ENCODE measurements around the gene GPSM1.

The GPSM1 gene

DNA sequence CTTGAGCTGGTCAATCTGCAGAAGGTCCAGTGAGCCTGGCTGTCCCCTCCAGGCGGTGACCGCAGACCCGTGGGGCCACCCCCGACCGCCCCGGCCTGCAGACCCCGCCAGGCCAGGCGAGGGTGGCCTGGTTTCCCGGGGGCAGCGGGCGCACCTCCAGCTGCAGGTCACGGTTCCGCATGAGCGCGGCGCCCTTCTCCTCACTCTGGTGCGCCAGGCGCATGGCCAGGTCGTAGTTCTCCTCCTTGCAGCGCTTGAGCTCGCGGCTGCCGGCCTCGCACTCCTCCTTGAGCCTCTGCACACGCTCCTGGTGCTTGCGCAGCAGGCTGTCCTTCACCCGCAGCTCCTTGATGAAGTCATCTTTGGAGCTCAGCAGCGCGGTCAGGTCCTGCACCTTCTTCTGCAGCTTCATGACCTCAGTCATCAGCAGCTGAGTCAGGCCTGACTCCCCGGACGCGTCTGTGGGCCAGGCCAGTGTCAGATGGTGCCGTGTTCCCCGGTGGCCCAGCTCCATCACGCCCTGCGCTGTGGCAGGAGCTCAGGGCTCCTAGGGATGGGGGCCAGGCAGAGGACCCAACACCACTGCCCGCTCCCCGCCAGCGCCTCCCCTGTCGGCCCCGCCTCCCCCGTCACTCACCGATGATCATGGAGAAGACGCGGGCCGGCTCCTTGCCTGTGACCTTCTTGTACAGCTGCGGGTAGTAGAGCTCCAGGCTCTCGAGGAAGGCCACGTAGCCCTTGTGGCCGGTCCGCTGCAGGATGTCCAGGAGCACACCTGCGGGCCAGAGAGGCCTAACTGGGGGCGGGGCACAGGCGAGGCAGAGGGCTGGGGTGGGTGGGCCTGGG is 43.6 kb downstream of the GPSM1 start:
- no peak for DNase-seq

DNA sequence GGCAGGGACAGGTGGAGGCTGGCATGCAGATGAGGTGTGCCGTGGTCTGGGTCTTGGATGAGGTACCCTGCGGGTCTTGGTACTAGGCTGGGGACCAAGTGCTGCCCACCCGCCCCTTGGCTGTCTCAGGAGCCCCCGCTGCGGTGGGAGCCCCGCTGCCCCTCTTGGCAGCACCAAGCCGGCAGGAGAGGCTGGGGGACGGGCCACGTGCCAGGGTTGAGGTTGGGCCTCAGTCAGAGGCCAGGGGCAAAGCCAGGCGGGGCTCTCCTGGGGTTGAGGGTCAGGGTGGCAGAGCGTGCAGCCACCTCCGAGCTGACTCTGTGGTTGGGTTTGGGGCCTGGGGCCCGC is 44.2 kb downstream of the GPSM1 start:
- DNase-seq = no peak

DNA sequence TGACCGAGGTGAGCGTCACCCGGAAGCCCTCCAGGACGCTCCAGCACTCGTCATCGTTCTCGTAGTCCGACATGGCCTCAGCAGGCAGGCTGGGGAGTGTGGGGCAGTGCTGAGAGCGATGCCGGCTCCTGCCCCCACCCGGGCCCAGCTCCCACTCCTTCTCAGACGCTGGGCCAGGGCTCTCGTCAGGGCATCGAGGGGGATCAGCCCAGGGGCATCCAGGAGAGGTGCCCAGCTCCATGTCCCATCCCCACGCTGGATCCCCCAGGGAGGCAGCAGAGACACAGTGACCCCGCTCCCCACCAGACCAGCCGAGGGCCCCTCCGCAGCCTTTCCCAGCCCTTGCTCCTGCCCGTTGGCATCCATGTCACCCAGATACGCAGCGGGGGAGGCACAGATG is 44.7 kb downstream of the GPSM1 start:
- no peak for DNase-seq

DNA sequence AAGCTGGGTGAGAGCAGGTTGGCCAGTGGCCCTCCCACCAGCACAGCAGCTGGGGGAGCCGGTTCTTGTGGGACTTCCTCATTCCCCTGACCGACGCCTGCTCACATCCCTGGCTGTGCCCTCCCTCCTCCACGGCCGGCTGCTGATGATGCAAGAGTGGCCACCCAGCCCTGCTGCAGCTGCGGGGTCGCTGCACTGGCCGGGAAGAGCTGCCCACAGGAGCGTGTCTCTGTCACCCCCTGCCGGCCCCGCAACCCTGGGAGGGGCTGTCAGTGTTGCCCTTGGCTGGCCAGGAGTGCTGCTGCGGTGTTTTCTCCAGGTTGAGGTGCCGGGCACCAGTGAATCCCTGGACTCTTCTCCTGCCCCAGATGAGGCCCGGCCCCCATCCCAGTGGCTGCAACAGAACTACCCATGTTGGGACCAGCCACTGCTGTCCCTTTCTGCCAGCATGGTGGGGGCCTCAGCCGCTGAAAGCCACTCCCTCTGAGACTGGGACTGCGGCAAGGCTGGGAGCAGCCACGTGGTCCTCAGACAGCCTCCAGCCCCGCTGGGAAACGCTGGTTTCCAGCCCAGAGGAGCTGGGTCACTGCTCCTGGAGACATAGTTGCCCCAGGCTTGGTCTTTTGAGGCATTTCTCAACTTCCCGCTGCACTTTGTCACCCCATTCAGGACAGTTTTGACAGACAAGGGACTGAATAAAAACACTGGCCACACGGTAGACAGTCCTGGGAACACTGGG is 45.4 kb downstream of the GPSM1 start:
- DNase-seq = peak in 15 of 58 donors; percentile 13 to 45 (median 28)

DNA sequence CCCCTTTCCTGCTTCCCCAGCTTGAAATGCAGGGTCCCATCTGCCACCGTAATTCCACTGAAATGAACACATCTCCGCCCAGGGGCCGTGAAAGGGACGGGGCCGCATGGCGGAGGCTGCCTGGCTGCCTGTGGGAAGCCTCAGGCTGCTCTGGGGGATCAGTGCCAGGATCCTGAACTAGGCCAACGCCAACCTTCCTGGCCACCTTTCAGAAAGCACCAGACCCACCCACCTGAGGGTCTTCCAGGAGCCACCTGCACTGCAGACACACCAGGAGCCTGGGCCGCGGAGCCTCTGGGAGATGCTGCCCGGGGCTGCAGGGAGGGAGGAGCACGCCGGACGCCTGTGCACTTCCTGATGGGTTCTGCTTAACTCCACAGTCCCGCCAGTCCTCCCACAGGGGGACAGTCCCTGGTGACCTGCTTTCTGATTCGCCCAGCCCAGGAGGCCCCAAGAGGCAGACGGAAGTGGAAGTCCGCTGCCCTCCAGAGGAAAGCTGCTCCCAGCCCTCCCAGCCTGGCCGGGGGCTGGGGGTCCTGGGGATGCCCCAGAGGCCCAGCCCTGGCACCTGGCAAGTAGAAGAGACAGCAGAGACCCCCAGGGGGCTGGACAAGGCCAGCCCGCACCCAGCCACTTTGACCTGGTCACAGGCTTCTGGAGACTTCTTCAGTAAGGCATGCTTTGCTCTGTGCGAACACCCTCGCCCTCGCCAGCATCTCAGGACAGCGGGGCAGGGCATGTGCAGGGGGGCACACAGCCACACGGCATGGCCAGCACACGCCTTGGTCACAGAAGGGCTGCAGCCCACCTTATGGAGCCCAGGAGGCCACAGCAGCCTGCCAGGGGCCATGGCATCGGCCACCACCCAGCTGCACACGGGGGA is 46.2 kb downstream of the GPSM1 start, which contains the start of gene CARD9:
Gene CARD9, minus strand, starts transcription at position 370 of the 883 bp plus-strand sequence. CDS start 1,591 bp downstream, outside the sequence.
- peak in 22 of 58 donors; percentile 9 to 52 (median 32) for DNase-seq

DNA sequence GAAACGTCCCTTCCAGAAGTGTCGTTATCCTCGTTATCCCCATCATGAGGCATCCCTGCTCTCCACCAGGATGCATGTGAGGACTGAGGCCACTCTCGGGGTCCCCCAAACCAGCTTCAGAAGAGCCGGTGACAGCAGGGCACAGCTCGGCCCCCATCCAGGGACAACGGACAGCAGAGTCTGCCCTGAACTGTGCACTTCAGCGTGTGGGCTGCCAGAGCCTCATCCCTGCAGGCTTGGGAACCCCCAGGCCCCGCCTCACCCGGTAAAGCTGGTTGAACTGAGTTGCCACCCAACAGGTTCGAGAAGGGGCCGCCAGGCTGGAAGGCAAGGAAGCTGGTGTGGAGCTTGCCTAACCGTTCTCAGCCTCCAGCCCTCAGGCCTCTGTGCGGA is 46.8 kb downstream of the GPSM1 start:
- DNase-seq = no peak

DNA sequence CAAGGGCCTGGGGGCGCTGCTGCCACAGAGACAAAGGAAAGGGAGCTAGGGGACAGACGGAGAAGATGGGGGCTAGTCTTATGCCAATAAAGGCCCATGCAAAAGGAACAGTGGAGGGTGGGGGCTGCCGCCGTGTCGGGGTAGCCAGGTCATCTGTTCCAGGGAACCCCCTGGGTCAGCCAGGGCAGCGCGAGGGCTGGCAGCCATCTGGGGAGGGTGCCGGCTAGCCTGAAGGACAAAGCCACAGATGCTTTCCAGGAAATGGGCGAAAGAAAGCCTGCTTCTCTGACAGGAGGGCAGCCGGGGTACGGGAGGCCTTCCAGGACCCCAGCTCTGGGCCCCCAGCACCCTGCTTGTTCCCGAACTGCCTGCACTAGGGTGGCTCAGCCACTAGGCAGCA is 47.8 kb downstream of the GPSM1 start:
- DNase-seq = no peak

DNA sequence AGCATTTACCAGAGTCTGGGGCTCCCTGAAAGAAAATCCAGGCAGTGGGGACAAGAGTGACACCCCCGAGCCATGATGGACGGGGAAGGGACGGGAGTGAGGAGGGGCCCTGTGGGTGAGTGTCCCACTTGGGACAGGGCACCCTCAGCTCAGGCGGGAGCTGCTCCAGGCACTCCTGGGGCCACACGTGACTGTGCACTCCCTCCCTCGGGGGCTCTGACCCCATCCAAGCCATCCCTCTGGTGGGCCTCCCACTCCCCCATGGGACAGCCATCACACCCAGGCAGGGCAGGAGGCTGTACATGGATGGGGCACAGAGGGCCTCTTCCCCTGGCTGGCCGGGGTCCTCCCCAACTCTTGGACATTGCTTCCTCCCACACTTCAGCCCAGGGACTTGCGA is 49.1 kb downstream of the GPSM1 start:
- DNase-seq = no peak

DNA sequence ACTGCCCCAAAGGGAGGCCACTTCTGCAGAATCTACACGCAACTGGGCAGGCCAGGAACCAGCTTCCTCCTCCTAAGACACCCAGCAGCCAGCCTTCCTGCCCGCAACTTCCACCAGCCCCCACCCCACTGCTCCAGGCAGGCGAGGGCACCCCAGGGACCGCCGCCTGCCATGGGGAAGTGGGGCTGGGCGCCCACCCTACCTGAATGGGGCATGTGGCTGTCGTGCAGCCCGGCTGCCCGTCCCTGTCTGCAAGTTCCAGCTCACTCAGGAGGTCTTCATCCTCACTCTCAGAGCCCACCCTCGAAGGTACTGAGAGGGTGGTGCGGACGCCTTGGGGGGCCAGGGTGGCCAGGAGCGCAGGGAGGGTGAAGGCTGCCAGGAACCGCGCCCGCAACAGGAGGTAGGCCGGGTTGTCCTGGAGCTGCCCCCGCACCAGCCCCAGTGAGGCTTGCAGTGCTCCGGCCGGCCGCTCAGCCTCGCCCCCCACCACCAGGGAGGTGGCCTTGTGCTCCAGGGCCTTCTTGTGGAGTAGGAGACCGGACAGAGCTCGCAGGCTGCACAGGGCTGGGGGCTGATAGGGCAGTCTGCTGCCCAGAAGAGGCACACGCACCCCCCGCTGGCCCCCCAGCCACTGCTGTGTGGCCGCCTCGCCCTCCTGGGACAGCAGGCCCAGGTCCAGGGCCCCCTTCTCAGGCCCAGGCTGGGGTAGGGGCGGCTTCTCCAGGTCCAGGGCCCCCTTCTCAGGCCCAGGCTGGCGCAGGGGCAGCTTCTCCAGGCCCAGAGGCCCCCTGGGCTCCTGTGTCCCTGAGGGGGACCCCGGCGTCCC is 50.2 kb downstream of the GPSM1 start:
- DNase-seq = no peak

DNA sequence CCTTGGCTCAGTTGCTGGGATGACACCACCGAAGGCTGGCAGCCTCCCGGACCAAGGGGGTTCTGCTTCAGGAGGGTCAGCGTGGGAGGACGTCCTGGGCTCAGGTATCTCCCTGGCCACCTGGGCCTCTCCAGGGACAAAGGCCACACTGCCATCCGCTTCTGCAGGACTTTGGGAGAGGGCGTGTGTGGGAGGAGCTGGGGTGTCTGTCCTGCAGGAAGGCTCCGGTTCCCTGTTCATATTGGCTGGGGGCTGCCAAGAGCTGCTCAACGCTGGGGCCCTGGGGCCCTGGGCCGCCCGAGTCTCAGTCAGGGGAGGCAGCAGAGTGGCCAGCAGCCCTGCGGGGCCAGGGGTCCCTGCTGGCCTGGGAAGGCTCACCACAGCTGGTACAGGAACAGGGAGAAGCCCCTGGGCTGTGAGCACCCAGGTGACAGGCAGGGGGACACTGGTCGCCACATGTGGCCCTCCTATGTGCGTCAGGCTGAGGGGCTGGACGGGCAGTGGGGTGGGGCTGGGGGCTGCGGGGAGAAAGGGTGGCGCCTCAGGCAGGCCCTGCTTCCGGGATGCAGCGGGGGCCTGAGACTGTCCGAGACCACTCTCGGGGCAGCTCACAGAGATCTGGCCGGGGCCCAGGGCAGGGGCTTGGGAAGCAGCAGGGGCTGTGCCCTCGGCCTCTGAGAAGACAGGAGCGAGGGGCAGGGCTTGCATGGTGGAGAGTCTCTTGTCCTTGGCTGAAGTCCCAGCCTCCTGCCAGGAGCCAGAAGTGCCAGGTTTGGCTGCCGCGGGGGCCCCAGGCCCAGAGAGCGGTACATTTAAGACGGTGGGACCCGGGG is 51.0 kb downstream of the GPSM1 start:
- no peak for DNase-seq

DNA sequence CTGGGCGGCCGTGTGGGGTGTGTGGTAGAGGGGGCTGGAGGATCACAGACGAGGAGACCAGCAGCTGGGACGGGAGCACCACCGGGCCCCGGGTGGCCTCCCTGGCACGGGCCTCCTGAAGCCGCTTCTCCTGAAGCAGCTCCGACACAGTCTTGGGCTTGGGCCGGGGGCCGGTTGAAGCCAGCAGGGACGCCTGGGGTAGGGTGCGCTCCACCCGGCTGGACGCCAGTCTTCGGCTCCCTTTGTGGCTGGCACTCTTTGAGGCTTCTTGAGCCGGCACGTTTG is 51.6 kb downstream of the GPSM1 start:
- no peak for DNase-seq

DNA sequence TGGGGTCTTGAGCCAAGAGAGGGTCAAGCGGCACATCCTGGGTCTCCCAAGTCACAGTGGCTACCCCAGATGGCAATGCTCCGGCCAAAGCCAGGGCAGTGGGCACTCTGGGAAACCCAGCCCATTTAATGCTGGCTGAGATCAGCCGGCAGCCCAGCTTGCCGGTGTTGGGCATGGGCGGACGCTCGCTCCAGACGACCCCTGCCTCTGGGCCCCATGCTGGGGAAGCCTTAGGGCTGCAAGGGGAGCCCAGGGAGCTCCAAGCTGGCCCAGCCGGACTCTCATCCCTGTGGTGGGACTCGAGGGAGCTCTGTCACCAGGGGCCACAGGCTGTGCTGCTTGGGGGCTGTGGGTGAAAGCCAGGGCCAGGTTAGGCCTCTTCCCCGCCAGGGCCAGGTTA is 52.1 kb downstream of the GPSM1 start:
- DNase-seq = no peak

DNA sequence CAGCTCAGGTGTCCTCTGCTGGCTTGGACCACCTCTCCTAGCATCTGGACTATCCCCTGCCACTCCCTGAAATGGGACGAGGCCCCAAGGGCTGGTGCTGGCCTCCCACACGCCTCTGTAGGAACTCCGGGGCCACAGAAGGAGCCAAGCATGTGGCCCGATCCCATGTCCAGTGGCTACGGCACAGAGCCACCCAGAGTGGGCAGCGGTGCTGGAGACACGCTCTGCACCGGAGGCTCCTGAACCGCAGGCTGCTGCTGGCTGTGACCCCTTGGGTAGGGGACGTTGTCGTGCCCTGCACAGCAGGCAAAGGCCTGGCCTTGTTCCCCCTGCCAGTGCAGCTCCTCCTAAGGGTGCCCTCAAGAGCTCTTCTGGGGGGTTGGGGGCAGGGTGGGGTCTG is 52.6 kb downstream of the GPSM1 start:
- DNase-seq = no peak

DNA sequence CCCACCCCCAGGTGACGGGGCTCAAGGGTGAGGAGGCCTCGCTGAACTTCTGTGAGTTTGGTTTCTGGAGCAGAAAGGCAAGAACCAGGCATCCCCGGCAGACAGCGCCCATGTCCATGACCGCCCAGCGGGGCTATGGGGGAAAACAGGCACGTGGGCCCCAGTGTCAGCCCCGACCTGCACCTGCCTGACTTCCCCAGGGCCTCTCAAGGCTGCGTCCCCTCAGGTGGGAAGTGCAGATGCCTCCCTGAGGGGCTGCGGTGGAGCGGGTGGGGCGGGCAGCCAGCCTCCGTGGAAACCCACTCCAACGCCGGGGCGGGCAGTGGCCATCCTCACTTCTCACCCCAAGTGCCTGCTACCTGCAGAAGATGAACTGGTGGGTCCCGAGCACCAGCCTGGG is 53.0 kb downstream of the GPSM1 start:
- no peak for DNase-seq

DNA sequence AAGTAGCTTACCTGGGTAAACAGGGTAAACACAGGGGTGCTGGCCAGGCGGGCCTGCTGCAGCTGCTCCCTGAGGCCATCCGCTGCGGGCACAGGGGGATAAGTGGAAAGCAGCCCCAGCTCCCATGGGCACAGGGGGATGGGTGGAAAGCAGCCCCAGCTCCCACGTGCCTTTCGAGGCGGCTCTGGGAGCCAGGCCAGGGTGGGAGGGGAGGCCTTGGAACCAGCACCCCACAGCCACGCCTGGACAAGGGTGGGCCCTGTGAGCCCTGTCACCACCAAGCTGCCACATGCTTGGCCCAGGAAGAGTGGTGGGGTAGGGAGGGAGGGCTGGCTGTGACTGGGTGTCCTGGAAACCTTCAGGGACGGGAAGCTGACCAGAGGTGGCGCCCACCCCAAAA is 54.0 kb downstream of the GPSM1 start:
- peak in 12 of 58 donors; percentile 10 to 60 (median 34) for DNase-seq

DNA sequence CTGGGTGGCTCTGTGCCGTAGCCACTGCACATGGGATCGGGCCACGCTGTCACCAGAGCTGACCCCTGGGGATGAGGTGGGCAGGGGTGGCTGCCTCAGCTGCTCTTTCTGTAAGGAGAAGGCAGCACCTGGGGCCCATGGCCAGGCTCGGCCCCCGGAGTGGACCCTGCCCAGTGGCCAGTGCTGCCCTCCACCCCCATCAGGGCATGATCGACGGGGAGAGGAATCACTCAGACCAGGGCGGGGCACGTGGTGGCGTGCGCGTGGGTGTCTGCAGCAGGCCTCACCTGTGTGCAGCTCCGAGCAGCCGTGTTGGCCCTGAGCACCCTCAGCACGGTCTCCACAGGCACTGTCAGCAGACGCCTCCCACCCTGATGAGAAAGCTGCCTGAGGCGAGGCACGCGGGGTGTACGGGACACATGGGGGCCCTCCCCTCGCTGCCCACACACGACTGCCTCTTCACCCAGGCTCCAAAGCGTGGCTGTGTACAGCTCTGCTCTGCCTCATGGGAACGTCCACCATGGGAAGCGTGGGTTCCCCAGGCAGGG is 54.7 kb downstream of the GPSM1 start:
- peak in 1 of 58 donors; percentile 46 for DNase-seq

DNA sequence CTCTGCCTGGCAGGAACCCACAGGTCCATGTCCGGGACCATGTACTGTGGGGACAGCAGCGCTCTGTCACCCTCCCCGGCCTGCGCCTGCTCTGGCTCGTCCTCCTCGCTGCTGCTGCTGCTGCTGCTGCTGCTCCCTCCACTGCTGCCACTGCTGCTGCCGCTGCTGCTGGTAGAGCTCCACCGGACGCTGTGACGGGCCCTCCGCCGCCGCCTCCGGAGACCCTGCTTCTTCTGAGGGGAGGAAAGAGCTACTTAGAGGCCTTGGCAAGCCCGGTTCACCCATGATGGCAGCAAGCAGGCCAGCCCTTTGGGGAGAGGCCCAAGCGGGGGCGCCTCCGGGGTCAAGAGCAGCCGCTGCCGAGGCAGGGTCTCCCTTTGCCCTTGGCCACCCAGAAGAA is 56.1 kb downstream of the GPSM1 start:
- DNase-seq = no peak

DNA sequence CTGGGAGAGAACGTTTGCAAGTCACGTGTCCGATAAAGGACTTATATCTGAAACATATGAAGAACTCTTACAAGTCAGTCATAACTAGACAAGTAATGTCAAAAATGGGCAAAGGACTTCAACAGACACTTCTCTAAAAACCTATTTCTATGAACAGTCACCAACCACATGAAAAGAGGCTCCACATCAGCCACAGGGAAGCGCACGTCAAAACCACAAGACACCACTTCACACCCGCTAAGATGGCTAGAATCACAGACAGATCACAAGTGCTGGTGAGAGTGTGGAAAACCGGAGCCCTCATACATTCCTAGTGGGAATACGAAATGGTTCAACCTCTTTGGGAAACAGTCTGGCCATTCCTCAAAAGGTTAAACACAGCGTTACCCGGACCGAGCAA is 57.7 kb downstream of the GPSM1 start:
- no peak for DNase-seq

DNA sequence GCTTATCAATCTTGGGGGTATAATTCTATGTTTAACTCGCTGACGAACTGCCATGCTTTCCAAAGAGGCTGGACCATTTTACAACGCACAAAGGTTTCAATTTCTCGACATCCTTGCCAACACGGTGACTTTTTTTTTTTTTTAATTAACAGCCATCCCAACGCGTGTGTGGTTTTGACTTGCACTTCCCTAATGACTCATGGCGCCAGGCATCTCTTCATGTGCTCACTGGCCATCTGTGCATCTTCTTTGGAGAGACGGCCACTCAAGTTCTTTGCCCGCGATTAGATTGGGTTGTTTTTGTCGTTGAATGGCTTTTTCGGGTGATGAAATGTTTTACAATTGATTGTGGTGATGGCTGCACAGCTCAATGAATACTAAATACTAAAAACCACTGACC is 58.7 kb downstream of the GPSM1 start:
- DNase-seq = no peak

DNA sequence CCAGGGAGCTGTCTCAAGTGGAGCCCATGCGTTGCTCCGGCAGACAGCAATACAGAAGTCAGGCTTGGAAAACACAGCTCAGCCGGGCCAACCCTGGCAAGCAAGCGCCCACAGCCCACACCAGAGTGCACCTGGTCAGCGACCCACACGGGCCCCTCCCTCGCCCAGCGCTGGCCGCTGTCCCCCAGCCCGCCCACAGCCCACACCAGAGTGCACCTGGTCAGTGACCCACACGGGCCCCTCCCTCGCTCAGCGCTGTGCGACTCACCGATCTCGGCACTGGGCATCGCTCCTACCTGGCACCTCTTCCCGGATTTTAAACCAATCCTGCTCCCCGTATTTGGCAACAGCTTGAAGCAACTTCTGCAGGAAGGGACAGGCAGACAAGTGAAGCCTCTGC is 59.9 kb downstream of the GPSM1 start:
- DNase-seq = no peak

Data from anterior cingulate cortex (tissue), 58 donors.